Brain microvascular endothelial cell (primary cell): Measurements from ENCODE around the gene NDRG4.
A peak's percentile ranks its signal among the peaks of the same experiment; 100 is the strongest.

Source experiments
- DNase-seq: peaks from one replicate; pipeline ENCODE4 v3.0.0-alpha.2; 2020
- H3K27ac ChIP-seq: fragments of 250-450 bp; sonication (Bioruptor Pico); 2 replicates; pipeline ENCODE4 v1.5.1; 2020; ENCODE audit warnings: mild to moderate bottlenecking, moderate library complexity
- H3K27me3 ChIP-seq: fragments of 250-450 bp; sonication (Bioruptor Pico); replicated peaks from 2 replicates; pipeline ENCODE4 v1.5.1; 2020; ENCODE audit warnings: mild to moderate bottlenecking
- H3K36me3 ChIP-seq: fragments of 250-450 bp; sonication (Bioruptor Pico); replicated peaks from 2 replicates; pipeline ENCODE4 v1.5.1; 2020; ENCODE audit warnings: mild to moderate bottlenecking
- H3K4me3 ChIP-seq: 2 replicates; pipeline ENCODE4 v1.5.1; 2011; ENCODE audit warnings: low read depth, mild to moderate bottlenecking, control low read depth, low read length, moderate library complexity
- in situ Hi-C: cut with HindIII; loops from 2 replicates; pipeline ENCODE4 v1.10.0; 2017; ENCODE audit warnings: low sequenced_read_pairs, low pct_ligation_motif_present
- TF ChIP-seq, protein P1 (sequence below): IDR thresholded peaks from 2 replicates; pipeline ENCODE4 v1.5.1; 2011; ENCODE audit warnings: low read depth, mild to moderate bottlenecking, moderate library complexity, low read length, control low read depth, inconsistent platforms; ENCODE audit errors: missing control alignments

Gene NDRG4

DNA sequence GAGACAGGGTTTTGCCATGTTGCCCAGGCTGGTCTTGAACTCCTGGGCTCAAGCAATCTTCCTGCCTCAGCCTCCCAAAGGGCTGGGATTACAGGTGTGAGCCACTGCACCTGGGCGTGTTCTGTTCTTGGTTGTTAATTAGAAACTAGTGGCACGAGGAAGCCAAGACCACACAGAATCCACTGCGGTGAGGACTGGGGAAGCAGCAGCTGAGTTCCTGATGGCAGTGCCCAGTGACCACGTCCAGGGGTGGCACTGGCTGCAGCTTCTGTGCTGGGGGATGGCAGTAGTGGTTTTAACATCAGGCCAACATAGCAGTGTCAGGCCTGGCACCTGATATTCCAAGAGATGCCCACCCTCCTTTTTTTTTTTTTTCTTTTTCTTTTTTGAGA is 39.7 kb upstream of the NDRG4 start:
- no peak for DNase-seq
- Histone ChIP-seq H3K27ac (no peak overlapping the region), H3K27me3 (peaks cover 31% of the 10 kb centered on the region), H3K4me3 (no peak overlapping the region), H3K36me3 (no peaks in the 10 kb centered on the region)
- TF ChIP-seq, protein P1, sequence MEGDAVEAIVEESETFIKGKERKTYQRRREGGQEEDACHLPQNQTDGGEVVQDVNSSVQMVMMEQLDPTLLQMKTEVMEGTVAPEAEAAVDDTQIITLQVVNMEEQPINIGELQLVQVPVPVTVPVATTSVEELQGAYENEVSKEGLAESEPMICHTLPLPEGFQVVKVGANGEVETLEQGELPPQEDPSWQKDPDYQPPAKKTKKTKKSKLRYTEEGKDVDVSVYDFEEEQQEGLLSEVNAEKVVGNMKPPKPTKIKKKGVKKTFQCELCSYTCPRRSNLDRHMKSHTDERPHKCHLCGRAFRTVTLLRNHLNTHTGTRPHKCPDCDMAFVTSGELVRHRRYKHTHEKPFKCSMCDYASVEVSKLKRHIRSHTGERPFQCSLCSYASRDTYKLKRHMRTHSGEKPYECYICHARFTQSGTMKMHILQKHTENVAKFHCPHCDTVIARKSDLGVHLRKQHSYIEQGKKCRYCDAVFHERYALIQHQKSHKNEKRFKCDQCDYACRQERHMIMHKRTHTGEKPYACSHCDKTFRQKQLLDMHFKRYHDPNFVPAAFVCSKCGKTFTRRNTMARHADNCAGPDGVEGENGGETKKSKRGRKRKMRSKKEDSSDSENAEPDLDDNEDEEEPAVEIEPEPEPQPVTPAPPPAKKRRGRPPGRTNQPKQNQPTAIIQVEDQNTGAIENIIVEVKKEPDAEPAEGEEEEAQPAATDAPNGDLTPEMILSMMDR, result no peak
- in situ Hi-C loops, result no loop called here

DNA sequence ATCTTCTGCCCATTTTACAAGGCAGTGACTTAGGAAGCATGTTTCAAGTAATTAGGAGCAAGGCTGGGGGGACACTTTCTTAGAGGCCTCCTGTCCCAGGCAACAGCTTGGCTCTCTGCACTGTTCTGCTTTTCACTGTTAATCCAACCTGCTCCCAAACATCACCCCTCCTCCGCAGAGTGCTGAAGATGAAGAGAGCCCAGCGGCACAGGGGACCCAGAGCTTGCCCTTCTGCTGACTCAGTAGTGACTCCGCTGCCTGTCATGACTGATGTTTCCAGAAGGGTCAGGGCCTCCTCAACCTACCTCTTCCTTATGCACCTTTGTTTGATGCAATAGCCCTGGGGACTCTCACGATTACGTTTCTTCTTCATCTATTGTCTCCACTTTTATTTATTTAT is 38.9 kb upstream of the NDRG4 start:
- Histone ChIP-seq H3K27me3 (peaks cover 37% of the 10 kb centered on the region), H3K27ac (no peak overlapping the region), H3K4me3 (no peak overlapping the region), H3K36me3 (no peaks in the 10 kb centered on the region)
- DNase-seq, result no peak
- TF ChIP-seq, protein P1, result no peak
- in situ Hi-C loops, result no loop called here

DNA sequence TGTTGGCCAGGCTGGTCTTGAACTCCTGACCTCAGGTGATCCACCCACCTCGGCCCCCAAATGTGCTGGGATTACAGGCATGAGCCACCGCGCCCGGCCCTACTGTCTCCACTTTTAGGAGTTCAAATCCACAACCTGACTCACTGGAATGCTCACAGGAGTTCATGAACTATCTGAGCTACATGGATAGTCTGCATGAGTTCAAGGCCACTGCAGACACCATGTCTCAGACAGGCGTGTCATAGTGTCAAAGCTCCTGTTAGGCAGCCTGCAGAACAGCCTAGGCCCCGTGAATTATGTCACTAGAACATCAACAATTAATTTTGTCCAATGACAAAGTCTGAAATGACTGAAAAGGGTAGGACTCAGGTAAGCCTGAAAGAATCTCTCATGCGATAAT is 38.3 kb upstream of the NDRG4 start:
- TF ChIP-seq, protein P1, result no peak
- Histone ChIP-seq H3K27me3 (peaks cover 43% of the 10 kb centered on the region), H3K36me3 (no peaks in the 10 kb centered on the region), H3K4me3 (no peak overlapping the region), H3K27ac (no peak overlapping the region)
- in situ Hi-C loops, result no loop called here
- DNase-seq, result no peak

DNA sequence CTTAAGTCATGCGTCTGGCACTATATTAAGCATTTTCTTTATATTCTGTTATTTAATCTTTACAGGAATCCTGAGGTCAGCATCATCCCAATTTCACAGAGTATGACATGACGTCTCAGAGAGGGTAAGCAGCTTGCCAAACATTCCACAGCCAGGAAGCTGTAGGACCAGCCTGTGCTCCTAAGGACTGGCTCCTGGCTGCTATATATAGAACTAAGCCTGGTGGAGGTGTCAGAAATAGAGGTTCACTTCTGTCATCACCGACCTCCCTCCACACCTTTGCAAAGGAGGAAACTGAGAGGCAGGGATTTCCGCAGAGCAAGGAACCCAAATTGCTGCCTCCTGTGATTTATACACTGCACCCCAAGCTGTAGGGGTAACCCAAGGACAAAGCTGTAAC is 37.9 kb upstream of the NDRG4 start:
- no peak for DNase-seq
- Histone ChIP-seq H3K27ac (no peak overlapping the region), H3K4me3 (no peak overlapping the region), H3K36me3 (no peaks in the 10 kb centered on the region), H3K27me3 (peaks cover 46% of the 10 kb centered on the region)
- in situ Hi-C loops, result no loop called here
- TF ChIP-seq, protein P1, result no peak

DNA sequence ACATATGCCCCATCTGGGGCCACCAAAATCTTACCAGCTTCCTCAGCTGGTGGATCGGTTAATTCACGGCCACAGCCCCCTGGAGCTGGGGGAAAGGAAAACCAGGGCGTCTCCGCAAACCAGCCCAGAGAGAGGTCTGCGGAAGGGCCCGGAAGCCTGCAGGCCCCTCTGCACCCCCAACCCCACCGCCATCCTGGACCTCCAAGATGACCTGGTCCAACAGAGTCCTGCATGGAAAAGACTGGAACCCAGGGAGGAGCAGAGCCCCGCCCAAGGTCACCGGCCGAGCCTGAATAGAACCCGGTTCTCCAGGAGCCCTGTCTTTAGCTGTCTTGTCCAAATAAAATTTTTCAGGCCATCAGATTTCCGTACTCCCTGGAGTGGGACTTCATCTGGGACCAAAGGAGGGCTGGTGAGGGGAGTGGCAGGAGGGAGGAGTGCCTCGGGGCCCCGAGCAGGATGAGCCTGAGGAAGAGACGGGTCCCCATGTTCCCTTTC is 37.4 kb upstream of the NDRG4 start:
- Histone ChIP-seq H3K4me3 (no peak overlapping the region), H3K27me3 (peaks cover 46% of the 10 kb centered on the region), H3K27ac (no peak overlapping the region), H3K36me3 (no peaks in the 10 kb centered on the region)
- in situ Hi-C loops, result no loop called here
- no peak for DNase-seq
- TF ChIP-seq, protein P1, result no peak

DNA sequence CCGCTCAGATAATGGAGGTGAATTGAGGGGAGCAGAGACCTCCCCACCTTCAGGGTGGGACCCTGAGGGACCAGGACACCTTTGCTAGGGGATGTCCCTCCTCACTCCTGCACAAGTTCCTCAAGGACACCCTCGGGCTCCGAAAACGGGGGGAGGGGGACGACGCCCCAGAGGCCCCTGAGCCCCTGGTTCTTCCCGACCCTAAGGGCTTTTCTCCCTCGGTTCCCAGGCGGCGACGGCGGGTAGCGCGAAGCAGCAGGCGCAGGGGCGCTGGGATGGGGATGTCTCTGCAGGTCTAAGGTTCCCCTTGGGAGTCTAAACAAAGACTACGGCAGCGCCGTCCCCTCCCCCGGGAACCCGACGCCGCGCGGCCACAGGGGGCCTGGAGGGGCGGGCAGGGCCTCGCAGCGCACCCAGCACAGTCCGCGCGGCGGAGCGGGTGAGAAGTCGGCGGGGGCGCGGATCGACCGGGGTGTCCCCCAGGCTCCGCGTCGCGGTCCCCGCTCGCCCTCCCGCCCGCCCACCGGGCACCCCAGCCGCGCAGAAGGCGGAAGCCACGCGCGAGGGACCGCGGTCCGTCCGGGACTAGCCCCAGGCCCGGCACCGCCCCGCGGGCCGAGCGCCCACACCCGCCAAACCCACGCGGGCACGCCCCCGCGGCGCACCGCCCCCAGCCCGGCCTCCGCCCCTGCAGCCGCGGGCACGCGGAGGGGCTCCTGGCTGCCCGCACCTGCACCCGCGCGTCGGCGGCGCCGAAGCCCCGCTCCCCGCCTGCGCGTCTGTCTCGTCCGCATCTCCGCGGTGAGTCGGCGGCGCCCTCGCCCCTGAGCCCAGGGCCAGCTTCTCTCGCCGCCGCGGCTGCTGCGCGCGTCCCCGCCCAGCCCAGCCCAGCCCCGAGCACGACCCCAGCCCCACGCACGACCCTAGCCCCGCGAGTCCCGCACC is 36.7 kb upstream of the NDRG4 start:
- Histone ChIP-seq H3K27ac (no peak overlapping the region), H3K4me3 (peak overlapping the region; percentile 5), H3K27me3 (peaks cover 46% of the 10 kb centered on the region), H3K36me3 (no peaks in the 10 kb centered on the region)
- in situ Hi-C loops, result no loop called here
- DNase-seq, result no peak
- TF ChIP-seq, protein P1, result no peak
